MCF 10A (cell line): ENCODE measurements around the gene FZR1. TPM values are rescaled to one million over a fixed set of nuclear protein-coding genes. Genes with fewer than 3 reads are reported as not detected.

Source experiments
- BruUV-seq: library from RNA; stranded (reverse); fragments of 400-500 nt; replicated peaks from 2 replicates; lab custom pipeline; 2021; lab: Mats Ljungman, UMichigan
- CTCF ChIA-PET: fragments of 300-600 bp; sonication (Branson Sonifier 250); formaldehyde crosslinking; extraction: SDS; loops from one replicate; lab custom pipeline; 2021; ENCODE audit warnings: antibody characterized with exemption, inconsistent platforms; lab: Yijun Ruan, JAX
- POLR2A ChIA-PET: fragments of 300-600, 350-650 bp; sonication (Branson Sonifier 250); formaldehyde crosslinking; extraction: SDS; loops from one replicate; lab custom pipeline; 2020; ENCODE audit warnings: antibody characterized with exemption, inconsistent platforms; lab: Yijun Ruan, JAX
- DNase-seq: peaks from one replicate; pipeline ENCODE4 v3.0.0-alpha.2; 2018; ENCODE audit not compliant: unreplicated experiment
- H3K27ac Mint-ChIP-seq: one replicate; pipeline ENCODE4 v1.8.0; 2022; ENCODE audit warnings: mild to moderate bottlenecking, low read depth, mixed read lengths; ENCODE audit not compliant: unreplicated experiment
- H3K27me3 Mint-ChIP-seq: one replicate; pipeline ENCODE4 v1.8.0; 2022; ENCODE audit warnings: mixed read lengths; ENCODE audit not compliant: insufficient read depth, unreplicated experiment
- H3K36me3 Mint-ChIP-seq: one replicate; pipeline ENCODE4 v1.8.0; 2022; ENCODE audit warnings: mild to moderate bottlenecking, moderate library complexity, mixed read lengths; ENCODE audit not compliant: insufficient read depth, unreplicated experiment
- H3K4me1 Mint-ChIP-seq: one replicate; pipeline ENCODE4 v1.8.0; 2022; ENCODE audit warnings: mixed read lengths; ENCODE audit not compliant: insufficient read depth, unreplicated experiment
- H3K4me3 Mint-ChIP-seq: one replicate; pipeline ENCODE4 v1.8.0; 2022; ENCODE audit warnings: mild to moderate bottlenecking, moderate library complexity, mixed read lengths; ENCODE audit not compliant: unreplicated experiment
- H3K9me3 Mint-ChIP-seq: one replicate; pipeline ENCODE4 v1.8.0; 2022; ENCODE audit warnings: mixed read lengths; ENCODE audit not compliant: unreplicated experiment
- intact Hi-C: fragments of 100-400 bp; cut with micrococcal nuclease; formaldehyde crosslinking; loops from 2 replicates; pipeline ENCODE4 v1.14.1; 2022
- total RNA-seq: library from RNA; stranded (reverse); gene quantifications from 2 replicates; pipeline ENCODE4 v1.2.3, GENCODE V29; 2022
- TF ChIP-seq, protein P1 (sequence below): fragments of 200-600 bp; IDR thresholded peaks from one replicate; pipeline ENCODE4 v1.8.0; 2022; ENCODE audit warnings: antibody characterized with exemption, mild to moderate bottlenecking; ENCODE audit not compliant: unreplicated experiment

Gene FZR1
- total RNA-seq, 1 experiment from 2014 or later, result 48.9 TPM

DNA sequence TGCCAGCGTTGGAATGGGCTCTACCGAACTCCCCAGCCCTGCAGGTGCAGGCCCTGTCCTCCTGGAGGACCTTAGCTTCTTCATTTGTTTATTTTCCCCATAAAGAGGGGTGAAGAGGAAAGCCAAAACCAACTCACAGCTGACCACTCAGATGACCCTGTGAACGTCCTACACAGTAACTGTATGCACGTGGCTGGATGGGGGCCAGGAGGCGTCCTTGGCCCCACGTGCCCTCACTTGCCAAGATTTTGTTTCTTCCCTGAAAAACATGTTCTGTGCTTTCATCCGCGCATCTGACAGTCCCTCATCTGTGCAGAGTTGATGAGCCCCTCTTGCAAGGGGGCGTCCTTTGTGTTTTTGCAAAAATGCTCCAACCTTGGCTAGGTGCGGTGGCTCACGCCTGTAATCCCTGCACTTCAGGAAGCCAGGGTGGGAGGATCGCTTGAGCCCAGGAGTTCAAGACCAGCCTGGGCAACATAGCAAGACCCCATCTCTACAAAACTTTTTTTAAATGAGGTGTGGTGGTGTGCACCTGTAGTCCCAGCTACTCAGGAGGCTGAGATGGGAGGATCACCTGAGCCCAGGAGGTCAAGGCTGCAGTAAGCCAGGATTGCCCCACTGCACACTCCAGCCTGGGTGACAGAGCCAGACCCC lies 27.6 kb downstream of the FZR1 start:
- Mint-ChIP-seq H3K4me1 (no peaks in the 10 kb centered on the region), H3K27ac (no peak overlapping the region), H3K36me3 (peaks cover 52% of the 10 kb centered on the region), H3K4me3 (no peak overlapping the region), H3K27me3 (no peaks in the 10 kb centered on the region), H3K9me3 (no peaks in the 10 kb centered on the region)
- BruUV-seq, result no TSS peak
- intact Hi-C loops, result no loop called here
- DNase-seq, result no peak
- TF ChIP-seq, protein P1, sequence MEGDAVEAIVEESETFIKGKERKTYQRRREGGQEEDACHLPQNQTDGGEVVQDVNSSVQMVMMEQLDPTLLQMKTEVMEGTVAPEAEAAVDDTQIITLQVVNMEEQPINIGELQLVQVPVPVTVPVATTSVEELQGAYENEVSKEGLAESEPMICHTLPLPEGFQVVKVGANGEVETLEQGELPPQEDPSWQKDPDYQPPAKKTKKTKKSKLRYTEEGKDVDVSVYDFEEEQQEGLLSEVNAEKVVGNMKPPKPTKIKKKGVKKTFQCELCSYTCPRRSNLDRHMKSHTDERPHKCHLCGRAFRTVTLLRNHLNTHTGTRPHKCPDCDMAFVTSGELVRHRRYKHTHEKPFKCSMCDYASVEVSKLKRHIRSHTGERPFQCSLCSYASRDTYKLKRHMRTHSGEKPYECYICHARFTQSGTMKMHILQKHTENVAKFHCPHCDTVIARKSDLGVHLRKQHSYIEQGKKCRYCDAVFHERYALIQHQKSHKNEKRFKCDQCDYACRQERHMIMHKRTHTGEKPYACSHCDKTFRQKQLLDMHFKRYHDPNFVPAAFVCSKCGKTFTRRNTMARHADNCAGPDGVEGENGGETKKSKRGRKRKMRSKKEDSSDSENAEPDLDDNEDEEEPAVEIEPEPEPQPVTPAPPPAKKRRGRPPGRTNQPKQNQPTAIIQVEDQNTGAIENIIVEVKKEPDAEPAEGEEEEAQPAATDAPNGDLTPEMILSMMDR, result no peak
- ChIA-PET CTCF (interaction anchor here (1.4 kb wide), 1 partner anchor 61 kb away, joined by 3 read pairs; no protein-coding TSS in a partner anchor), POLR2A (no interaction called here)

DNA sequence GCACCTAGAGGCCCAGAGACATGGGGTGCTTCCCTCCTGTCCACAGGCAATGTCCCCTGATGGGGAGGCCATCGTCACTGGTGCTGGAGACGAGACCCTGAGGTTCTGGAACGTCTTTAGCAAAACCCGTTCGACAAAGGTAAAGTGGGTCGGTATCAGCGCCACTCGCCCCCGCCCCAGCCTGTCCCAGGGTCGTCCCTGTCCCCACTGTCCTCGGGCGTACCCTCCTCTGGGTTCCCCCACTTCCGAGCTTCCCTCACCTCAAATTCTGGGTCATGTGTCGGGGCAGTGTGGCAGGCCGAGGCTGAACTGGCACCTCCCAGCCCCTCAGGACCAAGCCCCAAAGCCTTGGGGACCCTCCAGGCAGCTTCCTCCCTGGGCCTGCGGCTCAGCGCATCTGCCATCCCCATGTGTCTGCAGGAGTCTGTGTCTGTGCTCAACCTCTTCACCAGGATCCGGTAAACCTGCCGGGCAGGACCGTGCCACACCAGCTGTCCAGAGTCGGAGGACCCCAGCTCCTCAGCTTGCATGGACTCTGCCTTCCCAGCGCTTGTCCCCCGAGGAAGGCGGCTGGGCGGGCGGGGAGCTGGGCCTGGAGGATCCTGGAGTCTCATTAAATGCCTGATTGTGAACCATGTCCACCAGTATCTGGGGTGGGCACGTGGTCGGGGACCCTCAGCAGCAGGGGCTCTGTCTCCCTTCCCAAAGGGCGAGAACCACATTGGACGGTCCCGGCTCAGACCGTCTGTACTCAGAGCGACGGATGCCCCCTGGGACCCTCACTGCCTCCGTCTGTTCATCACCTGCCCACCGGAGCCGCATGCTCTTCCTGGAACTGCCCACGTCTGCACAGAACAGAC lies 28.5 kb downstream of the FZR1 start:
- Mint-ChIP-seq H3K9me3 (no peaks in the 10 kb centered on the region), H3K4me3 (no peak overlapping the region), H3K27me3 (no peaks in the 10 kb centered on the region), H3K4me1 (no peaks in the 10 kb centered on the region), H3K36me3 (peaks cover 61% of the 10 kb centered on the region), H3K27ac (no peak overlapping the region)
- ChIA-PET CTCF (interaction anchor here (1.4 kb wide), 1 partner anchor 62 kb away, joined by 3 read pairs; no protein-coding TSS in a partner anchor), POLR2A (interaction anchor here (0.9 kb wide), 1 partner anchor 24 kb away, joined by 3 read pairs; no protein-coding TSS in a partner anchor)
- TSS peak; percentile 35 for BruUV-seq
- intact Hi-C loops, result no loop called here
- TF ChIP-seq, protein P1, result no peak
- DNase-seq, result no peak

DNA sequence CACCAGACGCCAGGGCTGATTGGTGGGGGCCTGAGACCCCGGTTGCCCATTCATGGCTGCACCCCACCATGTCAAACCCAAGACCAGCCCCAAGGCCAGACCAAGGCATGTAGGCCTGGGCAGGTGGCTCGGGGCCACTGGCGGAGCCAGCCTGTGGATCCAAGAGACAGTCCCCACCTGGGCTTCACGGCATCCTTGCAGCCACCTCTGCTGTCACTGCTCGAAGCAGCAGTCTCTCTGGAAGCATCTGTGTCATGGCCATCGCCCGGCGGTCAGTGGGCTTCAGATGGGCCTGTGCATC lies 29.1 kb downstream of the FZR1 start:
- Mint-ChIP-seq H3K4me3 (no peak overlapping the region), H3K27me3 (no peaks in the 10 kb centered on the region), H3K36me3 (peaks cover 63% of the 10 kb centered on the region), H3K4me1 (no peaks in the 10 kb centered on the region), H3K9me3 (no peaks in the 10 kb centered on the region), H3K27ac (no peak overlapping the region)
- POLR2A ChIA-PET, result no interaction called here
- intact Hi-C loops, result no loop called here
- TF ChIP-seq, protein P1, result no peak
- no peak for DNase-seq
- BruUV-seq, result no TSS peak
- CTCF ChIA-PET, result no interaction called here

DNA sequence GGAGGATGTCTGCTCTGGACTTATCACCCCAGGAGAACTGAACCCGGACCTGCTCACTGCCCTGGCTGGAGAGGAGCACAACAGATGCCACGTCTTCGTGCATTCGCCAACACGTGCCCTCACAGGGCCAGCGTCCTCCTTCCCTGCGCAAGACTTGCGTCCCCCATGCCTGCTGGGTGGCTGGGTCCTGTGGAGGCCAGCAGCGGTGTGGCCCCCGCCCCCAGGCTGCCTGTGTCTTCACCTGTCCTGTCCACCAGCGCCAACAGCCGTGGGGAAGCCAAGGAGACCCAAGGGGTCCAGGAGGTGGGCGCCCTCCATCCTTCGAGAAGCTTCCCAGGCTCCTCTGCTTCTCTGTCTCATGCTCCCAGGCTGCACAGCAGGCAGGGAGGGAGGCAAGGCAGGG lies 29.5 kb downstream of the FZR1 start:
- no peak overlapping the region for H3K4me3 Mint-ChIP-seq
- ChIA-PET CTCF (no interaction called here), POLR2A (no interaction called here)
- no TSS peak for BruUV-seq
- no peaks in the 10 kb centered on the region for H3K4me1 Mint-ChIP-seq
- intact Hi-C loops, result no loop called here
- DNase-seq, result no peak
- H3K27me3 Mint-ChIP-seq, result no peaks in the 10 kb centered on the region
- TF ChIP-seq, protein P1, result no peak
- H3K9me3 Mint-ChIP-seq, result no peaks in the 10 kb centered on the region
- peaks cover 63% of the 10 kb centered on the region for H3K36me3 Mint-ChIP-seq
- no peak overlapping the region for H3K27ac Mint-ChIP-seq
